Suprapubic skin (tissue), 3 donors: ENCODE results near the gene RHEB.

Experiments
- CTCF ChIP-seq, 2 donors: fragments of 200-600 bp in 1 of 2; fragments of 450-650 bp in 1 of 2; sonication (generic) in 1 of 2; IDR thresholded peaks; one replicate each; pipeline ENCODE4 v1.5.1; 2016 to 2019; ENCODE audit warnings: antibody characterized with exemption in 2 of 2, mild to moderate bottlenecking in 1 of 2, moderate library complexity in 1 of 2
- EP300 ChIP-seq: sonication (generic); formaldehyde crosslinking; IDR thresholded peaks from one replicate; pipeline ENCODE4 v1.6.1; 2017; ENCODE audit warnings: antibody characterized with exemption
- POLR2A ChIP-seq, 2 donors: fragments of 450-650 bp; IDR thresholded peaks; one replicate each; pipeline ENCODE4 v1.6.1; 2017; ENCODE audit warnings: antibody characterized with exemption in 2 of 2, mild to moderate bottlenecking in 2 of 2, moderate library complexity in 2 of 2

GRCh38 chr7:151508991-151509390 is 10.7 kb downstream of the RHEB start:
- TF ChIP-seq CTCF (IDR thresholded peaks at IDR 0.05) (no peak), EP300 (no peak), POLR2A (IDR thresholded peaks at IDR 0.05) (no peak)
